GM18868 (cell line): Measurements from ENCODE around the gene MPST.
"Not testable (repeated sequence)": the region's sequence is repeated elsewhere in the genome, so short reads cannot be mapped to it uniquely, and the experiment has no call there.

Experiments used
- ATAC-seq: cut with Tn5 transposase; IDR thresholded peaks from one replicate; pipeline ENCODE4 v1.9.1; 2021; ENCODE audit warnings: mild to moderate bottlenecking, moderate library complexity; ENCODE audit not compliant: unreplicated experiment

MPST gene

DNA sequence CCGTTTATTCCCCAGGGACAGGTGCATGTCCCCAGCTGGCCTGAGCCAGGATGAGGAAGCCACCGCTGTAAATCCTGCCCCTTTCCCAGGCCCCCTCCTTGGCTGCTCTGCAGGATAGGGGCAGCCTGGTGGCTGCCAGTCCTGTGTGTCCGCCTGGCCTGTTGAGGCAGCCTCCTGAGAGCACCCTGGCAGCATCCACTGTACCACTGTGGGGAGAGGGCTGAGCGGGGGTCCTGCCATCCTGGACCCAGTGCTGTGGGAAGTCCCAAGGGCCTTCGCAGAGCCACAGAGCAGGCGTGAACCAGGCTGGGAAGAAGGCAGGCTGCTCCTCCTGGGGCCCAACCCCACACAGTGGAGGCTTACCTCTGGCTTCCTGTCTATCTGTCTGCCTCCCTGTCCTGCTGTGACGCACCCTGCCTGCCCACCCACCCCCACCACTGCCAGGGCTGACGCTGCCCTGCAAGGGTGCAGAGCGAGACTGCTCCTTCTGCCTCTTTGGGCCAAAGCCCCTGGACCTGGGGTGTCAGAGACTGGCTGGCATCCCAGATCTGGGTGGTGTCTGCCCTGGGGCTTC, 40.4 kb downstream of the MPST start:
- no peak for ATAC-seq

DNA sequence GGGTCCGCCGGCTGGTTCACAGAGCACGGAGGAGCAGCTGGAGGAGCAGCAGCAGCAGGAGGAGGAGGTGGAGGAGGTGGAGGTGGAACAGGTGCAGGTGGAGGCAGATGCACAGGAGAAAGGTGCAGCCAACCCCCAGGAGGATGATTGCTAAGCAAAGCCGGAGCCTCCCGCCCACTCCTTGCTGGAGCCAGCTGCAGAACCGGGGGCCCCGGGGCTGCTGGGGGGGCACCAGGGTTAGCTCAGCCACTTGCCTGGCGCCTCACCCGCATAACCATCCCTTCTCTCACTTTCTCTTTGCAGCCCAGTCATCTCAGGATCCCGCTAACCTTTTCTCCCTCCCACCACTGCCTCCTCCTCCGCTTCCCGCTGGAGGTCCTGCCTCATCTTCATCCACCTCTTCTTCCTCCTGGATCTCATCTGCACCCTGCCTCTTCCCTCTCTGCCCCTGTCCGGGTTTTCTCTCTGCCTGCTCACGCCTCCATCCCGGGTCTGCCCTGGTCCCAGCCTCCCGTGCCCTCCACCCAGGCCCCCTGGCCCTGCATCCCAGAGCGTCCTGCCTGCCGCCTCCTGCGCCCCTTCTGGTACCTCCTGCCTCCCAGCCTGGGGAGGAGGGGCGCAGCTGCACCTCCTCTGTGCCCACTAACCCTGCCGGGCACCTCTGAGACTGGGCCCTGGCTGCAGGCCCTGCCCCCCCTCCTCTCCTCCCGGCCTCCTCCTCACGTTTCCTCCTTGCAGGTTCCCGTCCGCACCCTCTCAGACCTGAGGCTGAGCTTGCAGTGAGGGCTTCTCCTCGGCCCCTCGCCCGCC, 41.5 kb downstream of the MPST start:
- ATAC-seq: no peak

DNA sequence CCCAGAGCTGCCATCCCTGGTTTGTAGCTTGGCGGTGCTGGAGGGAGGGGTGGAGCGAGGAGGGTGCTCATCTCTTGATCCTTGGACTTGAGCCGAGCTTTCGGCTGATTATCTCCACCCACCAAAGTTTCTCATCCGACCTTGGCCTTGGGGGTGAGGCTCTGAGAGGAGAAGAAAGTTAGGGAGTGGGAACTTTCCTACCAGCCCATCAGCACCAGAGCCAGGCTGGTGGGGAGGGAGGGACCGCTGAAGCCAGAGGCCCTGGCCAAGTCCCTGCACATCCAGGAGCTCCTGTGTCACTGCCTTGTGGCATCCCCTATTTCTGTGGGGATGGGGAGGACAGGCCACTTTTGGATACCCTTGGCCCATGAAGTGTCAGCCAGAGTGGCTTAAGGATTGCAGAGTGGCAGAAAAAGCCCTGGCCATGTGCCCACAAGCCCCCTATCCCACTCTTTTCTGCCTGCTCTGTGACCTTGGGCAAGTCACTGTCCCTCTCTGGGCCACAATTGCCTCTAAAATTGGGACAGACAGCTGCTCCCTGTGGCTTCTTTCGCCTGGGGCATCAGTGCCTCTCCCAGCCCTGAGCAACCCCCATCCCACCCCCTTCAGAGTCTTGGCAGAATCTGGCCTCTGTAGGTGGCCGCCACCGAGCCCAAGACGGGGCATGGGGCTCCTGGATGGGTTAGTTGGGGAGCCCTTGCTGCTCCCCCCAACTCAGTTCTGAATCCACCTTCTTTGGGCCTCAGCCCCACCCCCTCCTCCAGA, 42.3 kb downstream of the MPST start:
- no peak for ATAC-seq

DNA sequence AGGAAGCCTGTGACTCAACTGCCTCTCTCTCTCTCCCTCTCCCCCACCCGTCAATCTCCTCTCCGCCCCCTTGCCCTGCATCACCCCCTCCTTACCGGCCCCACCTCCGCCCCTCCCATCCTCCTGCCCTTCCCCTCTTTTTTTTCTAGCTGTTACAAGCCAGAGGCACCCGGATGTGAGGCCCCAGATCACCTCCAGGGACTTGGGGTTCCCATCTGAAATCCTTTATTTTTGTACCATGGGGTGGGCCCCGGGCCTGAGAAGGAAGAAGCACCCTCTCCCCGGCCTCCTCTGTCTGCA, 42.8 kb downstream of the MPST start:
- ATAC-seq: no peak

DNA sequence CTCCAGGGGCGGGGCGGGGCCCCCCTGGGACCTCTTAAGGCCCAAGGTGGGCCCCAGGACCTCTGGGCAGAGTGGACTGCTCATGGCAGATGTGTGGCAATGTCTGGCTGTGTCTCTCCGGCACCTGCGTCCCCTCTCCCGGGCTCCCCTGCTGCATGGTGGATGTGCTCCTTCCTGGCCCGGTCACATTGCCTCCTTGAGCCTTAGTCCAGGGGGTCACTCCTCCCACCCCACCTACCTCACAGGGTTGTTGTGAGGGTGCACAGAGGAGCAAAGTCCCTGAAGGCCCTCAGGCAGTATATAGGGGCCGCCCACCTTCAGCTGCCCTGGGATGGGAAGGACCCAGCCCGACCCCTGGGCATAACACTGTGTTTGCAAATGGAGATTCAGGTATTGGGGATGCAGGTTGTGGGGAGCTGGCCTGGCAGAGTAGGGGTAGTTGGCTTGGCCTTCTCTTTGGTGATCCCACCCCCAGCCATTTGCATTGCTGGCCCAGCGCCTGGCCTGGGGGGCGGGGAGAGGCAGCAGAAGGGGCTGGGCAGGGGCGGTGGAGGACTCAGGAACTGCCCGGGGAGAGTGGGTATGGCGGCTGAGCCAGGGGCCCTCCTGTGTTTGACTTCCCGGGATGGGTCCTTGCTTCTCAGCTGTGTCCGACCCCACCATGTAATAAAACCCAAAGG, 43.3 kb downstream of the MPST start:
- ATAC-seq: no peak

DNA sequence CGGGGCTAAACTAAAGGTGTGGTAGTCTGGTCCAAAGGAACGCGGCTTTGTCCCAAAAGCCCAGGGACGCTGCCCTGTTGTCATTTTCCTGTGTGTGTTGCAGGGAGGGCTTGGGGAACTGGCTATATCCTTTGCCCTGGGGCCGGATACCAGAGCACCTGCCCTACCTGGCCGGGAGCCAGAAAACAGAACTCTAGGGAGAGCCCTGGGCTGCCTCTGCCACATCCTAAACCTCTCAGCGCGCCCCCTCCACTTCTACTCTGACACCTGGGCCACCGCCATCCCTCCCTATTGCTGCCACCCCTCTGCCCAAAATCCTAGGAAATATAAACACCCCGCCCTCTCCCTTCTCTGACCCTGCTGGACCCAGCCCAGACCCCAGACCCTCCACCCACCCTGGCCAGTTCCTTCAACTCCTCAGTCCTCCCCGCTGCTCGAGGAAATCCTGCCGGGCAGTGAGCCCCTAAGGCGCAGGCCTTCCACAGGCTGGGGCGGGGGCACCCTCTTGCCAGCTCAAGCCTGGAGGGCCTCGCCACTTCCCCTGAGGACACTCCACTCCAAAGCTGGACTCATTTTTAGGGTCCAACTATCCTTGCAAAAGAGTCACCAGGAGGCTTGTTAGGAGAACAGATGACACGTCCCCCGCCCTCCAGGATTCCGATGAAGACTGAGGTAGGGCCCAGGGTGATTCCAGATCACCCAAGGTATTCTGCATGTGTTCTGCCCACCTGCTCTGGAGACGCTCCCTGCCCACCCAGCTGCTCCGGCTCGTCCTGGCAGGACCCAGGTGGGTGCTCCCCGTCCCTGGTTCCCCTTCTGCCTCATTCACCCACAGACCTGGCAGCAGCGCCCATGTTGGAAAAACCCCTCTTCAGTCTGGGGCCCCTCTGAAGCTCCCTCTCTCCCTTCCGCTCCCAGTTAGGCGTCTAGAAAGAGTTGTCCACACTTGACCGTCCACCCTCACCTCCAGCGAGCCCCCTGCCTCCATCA, 44.2 kb downstream of the MPST start:
- no peak for ATAC-seq

DNA sequence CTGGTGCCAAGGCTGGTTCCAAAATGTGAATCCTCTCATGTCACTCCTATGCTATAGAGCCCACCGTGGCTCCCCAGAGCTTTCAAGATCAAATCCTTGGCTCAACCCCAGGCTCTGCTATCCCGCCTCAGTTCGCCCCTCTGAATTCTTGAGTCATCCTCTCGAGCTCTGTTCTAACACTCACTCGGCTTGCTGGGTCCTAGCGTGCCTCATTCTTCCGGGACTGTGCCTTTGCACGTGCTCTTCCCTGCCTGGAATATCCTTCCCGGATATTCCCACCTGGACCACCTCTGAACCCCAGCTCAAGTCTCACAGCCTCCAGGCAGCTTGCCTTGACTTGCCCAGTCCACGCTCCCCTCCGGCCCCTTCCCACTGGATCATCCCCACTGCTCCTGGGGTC, 45.0 kb downstream of the MPST start:
- ATAC-seq: no peak

DNA sequence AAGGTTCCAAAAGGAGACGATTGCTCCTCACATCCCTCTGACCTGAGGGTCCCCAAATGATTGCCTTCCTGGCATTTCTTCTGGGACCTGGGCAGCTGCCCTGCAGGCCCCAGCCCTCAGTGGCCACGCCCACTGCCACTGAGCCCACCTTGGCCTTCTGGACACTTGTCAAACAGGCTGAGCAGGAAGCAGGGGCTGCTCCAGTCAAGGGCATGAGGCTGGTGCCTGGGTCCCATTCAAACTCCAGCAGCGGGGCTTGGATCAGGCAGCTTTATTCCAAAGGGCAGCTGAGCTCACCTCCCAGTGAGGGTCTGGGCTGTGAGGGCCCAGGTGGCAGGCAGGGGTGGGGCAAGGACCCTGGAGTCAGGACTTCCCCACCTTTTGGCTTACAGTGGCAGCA, 45.6 kb downstream of the MPST start:
- no peak for ATAC-seq

DNA sequence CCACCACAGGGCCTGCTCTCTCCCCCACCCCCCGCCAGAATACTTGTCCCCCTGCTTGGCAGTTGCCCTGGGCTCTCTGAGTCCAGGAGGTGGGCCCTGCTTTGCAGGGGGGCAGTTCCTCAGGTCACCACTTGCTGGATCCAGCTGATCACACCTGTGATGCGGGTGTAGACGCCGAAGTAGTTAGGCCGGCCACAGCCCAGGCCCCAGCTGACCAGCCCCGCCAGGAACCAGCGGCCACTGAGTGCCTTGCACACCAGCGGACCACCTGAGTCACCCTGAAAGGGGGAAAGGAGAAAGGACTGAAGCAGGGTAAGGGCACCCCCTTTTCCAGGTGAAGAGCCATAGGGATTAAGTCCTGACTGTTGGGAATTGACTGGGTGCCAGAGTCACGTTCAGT, 46.4 kb downstream of the MPST start:
- ATAC-seq: no peak

DNA sequence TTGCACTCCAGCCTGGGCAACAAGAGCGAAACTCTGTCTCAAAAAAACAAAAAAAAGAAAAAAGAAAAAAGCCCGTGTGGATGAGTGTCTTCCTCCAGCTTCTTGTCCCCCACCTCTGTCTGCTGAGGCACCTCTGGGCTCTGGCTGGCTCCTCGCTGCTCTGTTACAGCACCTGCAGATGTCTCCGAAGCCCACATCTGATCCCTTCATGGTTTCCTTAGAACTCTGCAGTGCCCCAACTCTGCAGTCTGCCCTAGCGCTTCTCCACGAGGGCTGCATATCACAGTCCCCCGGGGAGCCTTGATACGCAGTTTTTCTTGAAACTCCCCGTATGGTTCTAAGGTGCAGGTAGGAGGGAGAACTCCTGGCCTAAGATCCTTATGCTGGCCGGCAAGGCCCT, 47.9 kb downstream of the MPST start:
- no peak for ATAC-seq

DNA sequence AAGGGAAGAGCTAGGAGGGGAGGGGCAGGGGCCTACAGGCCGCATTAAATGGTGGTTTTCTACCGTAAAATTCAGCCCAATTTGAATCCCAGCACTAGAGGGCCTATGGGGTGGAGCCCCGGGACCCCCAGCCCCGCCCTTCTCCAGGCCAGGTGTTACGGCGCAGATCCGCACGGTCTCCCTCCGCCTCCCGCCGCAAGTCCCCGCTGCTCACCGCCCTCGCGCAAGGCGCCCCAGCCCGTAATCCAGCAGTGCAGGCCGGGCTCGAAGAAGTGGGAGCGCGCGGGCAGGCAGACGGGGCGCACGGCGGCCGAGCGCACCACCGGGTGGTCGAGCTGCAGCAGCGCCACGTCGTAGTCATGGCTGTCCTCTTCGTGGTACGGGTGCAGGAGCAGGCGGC, 49.3 kb downstream of the MPST start:
- no peak for ATAC-seq

DNA sequence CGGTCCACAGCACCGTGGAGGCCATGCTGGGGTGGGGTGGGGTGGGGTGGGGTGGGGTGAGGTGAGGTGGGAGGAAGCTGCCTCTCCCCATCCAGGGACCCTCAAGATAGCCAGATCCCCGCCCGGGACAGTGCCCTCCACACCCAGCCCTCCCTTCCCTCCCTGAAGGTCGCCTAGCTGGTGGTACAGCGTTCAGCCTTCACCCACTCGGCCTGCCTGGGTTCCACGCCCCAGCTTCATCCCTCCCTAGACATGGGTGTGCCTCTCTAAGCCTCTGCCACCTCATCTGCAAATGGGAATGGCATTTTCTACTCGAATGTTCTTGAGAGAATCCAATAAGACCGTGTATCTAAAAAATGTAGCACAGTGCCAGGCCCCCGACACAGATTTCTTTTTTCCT, 49.8 kb downstream of the MPST start:
- no peak for ATAC-seq

DNA sequence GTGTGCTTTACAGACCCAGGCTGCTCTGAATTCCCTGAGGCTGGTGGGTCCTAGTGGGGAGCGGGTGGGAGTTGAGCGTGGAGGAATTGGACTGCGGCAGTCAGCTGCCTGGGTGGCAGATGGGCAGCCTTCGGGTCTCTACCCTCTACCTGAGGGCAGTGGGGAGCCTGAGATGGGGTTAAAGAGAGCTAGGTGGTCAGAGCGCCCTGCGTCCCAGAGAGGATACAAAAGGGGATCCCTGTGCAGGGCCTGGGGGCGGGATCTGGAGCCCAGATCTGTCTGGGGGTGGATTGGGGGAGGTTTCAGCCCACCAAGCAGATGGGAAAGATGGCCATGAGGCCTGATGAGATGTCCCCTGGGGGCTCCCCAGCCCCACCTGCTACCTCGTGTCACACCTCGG, 50.2 kb downstream of the MPST start:
- ATAC-seq: no peak

DNA sequence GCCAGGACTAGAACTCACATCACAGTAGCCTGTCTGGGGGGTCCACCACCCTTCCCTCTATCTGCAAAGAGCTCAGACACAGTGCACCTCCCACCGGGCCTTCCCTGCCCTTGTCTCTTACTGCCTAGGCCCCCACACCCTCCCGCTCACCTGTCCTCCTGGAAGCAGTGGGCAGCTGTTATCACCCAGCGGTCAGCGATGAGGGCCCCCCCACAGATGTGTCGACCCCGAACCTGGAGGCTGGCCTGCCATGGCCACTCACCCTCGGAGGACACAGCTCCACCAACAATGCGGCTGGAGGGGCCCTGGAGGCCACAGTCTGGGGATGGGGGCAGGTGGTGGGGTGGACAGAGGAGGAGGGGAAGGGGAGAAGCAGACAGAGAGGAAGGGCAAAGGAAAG, 50.8 kb downstream of the MPST start:
- no peak for ATAC-seq

DNA sequence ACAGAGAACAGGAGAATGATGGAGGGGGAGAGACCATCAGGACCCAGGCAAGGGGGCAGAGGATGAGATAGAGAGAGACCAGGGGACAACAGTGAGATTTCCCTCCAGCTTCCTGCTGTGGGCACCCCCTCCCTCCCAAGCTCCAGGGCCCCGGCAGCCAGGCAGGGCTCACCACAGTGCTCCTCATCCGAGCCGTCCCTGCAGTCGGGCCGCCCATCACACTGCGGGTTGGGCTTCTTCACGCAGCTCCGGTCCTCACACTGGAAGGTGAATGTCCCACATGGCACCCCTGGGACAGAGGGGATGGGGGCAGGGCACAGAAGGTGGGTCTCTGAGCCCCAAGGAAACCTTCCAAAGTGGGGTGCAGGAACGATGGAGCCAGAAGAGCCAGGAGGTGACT, 51.2 kb downstream of the MPST start:
- ATAC-seq: no peak

DNA sequence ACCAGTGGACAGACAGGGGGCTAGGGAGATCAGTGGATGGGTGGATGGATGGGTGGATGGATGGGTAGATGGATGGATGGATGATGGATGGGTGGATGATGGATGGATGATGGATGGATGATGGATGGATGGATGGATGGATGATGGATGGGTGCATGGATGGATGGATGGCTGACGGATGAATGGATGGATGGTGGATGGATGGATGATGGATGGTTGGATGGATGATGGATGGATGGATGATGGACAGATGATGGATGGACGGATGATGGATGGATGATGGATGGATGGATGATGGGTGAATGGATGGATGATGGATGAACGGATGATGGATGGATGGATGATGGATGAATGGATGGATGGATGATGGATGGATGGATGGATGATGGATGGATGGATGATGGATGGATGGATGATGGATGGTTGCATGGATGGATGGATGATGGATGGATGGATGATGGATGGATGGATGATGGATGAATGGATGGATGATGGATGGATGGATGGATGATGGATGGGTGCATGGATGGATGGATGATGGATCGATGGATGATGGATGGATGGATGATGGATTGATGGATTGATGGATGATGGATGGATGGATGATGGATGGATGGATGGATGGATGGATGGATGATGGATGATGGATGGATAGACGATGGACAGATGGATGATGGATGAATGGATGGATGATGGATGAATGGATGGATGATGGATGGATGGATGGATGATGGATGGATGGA, 52.5 kb downstream of the MPST start:
- not testable (repeated sequence) for ATAC-seq

DNA sequence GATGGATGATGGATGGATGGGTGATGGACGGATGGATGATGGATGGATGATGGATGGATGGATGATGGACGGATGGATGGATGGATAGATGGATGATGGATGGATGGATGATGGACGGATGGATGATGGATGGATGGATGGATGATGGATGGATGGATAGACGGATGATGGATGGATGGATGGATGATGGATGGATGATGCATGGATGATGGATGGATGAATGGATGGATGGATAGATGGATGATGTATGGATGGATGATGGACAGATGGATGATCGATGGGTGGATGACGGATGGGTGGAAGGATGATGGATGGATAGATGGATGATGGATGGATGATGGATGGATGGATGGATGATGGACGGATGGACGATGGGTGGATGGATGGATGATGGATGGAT, 53.1 kb downstream of the MPST start:
- ATAC-seq: no peak

DNA sequence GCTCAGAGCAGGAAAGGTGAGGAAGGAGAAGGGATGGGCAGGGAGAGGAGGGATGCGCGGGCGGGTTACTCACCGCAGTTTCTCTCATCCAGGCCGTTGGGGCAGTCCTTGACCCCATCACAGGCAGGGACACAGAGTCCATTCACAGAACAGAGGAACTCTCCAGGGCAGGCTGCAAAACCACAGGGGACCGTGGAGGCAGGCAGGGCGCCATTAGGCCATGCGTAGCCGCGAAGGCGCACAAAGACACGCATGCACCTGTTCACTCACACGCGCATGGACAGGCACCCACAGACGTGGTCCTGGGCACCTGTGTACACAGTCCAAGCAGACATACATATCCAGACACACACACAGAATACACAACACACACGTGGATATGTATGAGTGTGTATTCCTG, 55.0 kb downstream of the MPST start:
- ATAC-seq: no peak

DNA sequence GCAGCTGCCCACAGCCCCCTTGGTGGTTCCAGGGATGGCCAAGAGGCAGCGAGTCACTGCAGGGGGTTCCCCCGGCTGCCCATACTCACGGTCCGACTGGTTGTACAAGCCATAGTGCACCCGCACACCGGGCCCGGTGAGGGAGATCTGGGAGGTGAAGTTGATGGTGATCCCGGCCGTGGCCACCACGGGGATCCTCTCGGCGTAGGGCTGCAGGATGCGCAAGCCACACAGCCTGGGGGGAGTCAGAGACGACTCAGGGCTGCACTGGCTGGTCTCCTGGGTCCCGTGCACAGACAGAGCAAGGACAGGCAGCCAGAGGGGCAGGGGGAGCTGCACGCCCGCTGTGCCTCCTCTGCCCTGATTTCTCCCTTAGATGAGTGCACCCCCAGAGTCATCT, 55.5 kb downstream of the MPST start:
- no peak for ATAC-seq
